WTC11 (cell line): ENCODE measurements around the gene ZFX.

Experiments
- CTCF ChIP-seq: fragments of 200-600 bp; IDR thresholded peaks from 2 replicates; pipeline ENCODE4 v1.8.0; 2022; ENCODE audit warnings: antibody characterized with exemption
- EMX1 ChIP-seq: fragments of 250-450 bp; sonication (Bioruptor Pico); IDR thresholded peaks from 2 replicates; pipeline ENCODE4 v1.8.0; 2021; ENCODE audit warnings: mild to moderate bottlenecking
- IRF2 ChIP-seq: sonication (generic); formaldehyde crosslinking; IDR thresholded peaks from 2 replicates; pipeline ENCODE4 v1.8.0; 2022; ENCODE audit warnings: low read depth, missing genetic modification reagents, borderline replicate concordance
- JAZF1 ChIP-seq: fragments of 250-450 bp; sonication (Bioruptor Pico); IDR thresholded peaks from 2 replicates; pipeline ENCODE4 v1.9.0; 2021; ENCODE audit warnings: moderate library complexity, mild to moderate bottlenecking, inconsistent platforms
- NFATC4 ChIP-seq: fragments of 250-450 bp; sonication (Bioruptor Pico); IDR thresholded peaks from 2 replicates; pipeline ENCODE4 v1.9.0; 2021; ENCODE audit warnings: mild to moderate bottlenecking
- NR1H2 ChIP-seq: sonication (generic); formaldehyde crosslinking; IDR thresholded peaks from 2 replicates; pipeline ENCODE4 v1.9.0; 2021; ENCODE audit warnings: mild to moderate bottlenecking, moderate library complexity, missing genetic modification reagents
- SP1 ChIP-seq: sonication (generic); formaldehyde crosslinking; conservative IDR thresholded peaks from 2 replicates; pipeline ENCODE4 v1.8.1; 2022; ENCODE audit warnings: missing genetic modification reagents
- TCF7 ChIP-seq: sonication (generic); formaldehyde crosslinking; IDR thresholded peaks from 2 replicates; pipeline ENCODE4 v1.8.0; 2022; ENCODE audit warnings: mild to moderate bottlenecking, low read depth, missing genetic modification reagents, moderate library complexity
- ZNF219 ChIP-seq: sonication (generic); formaldehyde crosslinking; IDR thresholded peaks from 2 replicates; pipeline ENCODE4 v1.8.0; 2023; ENCODE audit warnings: missing genetic modification reagents, mild to moderate bottlenecking, borderline replicate concordance
- TF ChIP-seq, protein P1 (sequence below): sonication (generic); formaldehyde crosslinking; IDR thresholded peaks from 2 replicates; pipeline ENCODE4 v1.8.0; 2022; ENCODE audit warnings: missing genetic modification reagents
- TF ChIP-seq, protein P2 (sequence below): sonication (generic); formaldehyde crosslinking; IDR thresholded peaks from 2 replicates; pipeline ENCODE4 v1.8.1; 2023; ENCODE audit warnings: mild to moderate bottlenecking, missing genetic modification reagents

- no peak for TF ChIP-seq JAZF1 (CRISPR knock-in tag)
- no peak for TF ChIP-seq EMX1
- TF ChIP-seq CTCF = no peak
- TF ChIP-seq, protein P1, sequence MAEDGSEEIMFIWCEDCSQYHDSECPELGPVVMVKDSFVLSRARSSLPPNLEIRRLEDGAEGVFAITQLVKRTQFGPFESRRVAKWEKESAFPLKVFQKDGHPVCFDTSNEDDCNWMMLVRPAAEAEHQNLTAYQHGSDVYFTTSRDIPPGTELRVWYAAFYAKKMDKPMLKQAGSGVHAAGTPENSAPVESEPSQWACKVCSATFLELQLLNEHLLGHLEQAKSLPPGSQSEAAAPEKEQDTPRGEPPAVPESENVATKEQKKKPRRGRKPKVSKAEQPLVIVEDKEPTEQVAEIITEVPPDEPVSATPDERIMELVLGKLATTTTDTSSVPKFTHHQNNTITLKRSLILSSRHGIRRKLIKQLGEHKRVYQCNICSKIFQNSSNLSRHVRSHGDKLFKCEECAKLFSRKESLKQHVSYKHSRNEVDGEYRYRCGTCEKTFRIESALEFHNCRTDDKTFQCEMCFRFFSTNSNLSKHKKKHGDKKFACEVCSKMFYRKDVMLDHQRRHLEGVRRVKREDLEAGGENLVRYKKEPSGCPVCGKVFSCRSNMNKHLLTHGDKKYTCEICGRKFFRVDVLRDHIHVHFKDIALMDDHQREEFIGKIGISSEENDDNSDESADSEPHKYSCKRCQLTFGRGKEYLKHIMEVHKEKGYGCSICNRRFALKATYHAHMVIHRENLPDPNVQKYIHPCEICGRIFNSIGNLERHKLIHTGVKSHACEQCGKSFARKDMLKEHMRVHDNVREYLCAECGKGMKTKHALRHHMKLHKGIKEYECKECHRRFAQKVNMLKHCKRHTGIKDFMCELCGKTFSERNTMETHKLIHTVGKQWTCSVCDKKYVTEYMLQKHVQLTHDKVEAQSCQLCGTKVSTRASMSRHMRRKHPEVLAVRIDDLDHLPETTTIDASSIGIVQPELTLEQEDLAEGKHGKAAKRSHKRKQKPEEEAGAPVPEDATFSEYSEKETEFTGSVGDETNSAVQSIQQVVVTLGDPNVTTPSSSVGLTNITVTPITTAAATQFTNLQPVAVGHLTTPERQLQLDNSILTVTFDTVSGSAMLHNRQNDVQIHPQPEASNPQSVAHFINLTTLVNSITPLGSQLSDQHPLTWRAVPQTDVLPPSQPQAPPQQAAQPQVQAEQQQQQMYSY (CRISPR knock-in tag) = no peak
- TF ChIP-seq ZNF219 (CRISPR knock-in tag) = no peak
- no peak for TF ChIP-seq TCF7 (CRISPR knock-in tag)
- TF ChIP-seq, protein P2, sequence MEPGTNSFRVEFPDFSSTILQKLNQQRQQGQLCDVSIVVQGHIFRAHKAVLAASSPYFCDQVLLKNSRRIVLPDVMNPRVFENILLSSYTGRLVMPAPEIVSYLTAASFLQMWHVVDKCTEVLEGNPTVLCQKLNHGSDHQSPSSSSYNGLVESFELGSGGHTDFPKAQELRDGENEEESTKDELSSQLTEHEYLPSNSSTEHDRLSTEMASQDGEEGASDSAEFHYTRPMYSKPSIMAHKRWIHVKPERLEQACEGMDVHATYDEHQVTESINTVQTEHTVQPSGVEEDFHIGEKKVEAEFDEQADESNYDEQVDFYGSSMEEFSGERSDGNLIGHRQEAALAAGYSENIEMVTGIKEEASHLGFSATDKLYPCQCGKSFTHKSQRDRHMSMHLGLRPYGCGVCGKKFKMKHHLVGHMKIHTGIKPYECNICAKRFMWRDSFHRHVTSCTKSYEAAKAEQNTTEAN (CRISPR knock-in tag) = no peak
- TF ChIP-seq NFATC4 (CRISPR knock-in tag) = no peak
- TF ChIP-seq SP1 (CRISPR knock-in tag) = no peak
- TF ChIP-seq IRF2 (CRISPR knock-in tag) = no peak
- no peak for TF ChIP-seq NR1H2 (CRISPR knock-in tag)
Measured at GRCh38 chrX:24260842-24261550, 111.5 kb downstream of the ZFX start.
